HG02852 (cell line): ENCODE data around the gene CUL4B.
"Not testable (repeated sequence)": the region's sequence is repeated elsewhere in the genome, so short reads cannot be mapped to it uniquely, and the experiment has no call there.

Experiments
- ATAC-seq: cut with Tn5 transposase; IDR thresholded peaks from one replicate; pipeline ENCODE4 v1.9.1; 2021; ENCODE audit warnings: mild to moderate bottlenecking, moderate library complexity; ENCODE audit not compliant: unreplicated experiment

Gene CUL4B

DNA sequence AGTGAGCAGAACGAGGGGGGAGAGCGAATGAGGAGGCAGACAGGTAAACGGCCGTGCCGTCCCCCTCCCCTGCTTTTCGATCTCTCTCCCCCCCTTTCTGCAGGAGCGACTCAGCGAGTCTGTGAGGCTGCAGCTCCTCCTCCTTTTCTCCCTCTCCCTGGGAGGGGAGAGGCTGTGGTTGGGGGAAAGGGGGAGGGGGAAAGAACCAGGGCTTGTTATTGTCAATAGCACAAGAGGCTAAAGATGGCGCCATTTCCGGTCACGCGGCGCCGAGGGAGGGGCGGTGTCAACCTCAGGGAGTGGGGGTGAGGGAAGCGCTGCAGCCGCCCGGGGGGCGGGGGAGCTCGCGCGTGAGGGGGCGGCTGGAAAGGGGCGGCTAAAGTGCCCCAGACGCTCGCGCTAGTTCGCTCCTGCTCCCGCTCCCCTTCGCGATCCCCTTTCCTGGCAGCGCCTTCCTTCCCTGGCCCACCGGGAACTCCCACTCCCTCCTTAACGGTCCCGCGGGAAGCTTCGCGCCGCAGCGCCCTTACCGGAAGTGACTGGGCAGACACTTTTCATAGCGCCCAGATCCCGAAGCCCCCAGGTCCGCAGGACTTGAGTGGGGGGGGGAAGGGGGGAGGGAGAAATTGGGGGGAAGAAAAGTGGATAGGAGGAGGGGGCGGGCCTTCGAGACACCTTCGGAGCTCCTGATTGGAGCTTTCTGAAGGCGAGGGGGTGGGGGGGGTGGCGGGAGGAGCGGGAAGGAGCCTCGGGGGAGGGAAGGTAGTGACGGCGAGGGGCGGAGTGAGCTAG lies at the start of gene CUL4B:
CUL4B (minus strand) TSS at position 121 of the 792 bp plus-strand sequence. CDS start 324 bp downstream, outside the sequence.
- ATAC-seq = peak; percentile 85

DNA sequence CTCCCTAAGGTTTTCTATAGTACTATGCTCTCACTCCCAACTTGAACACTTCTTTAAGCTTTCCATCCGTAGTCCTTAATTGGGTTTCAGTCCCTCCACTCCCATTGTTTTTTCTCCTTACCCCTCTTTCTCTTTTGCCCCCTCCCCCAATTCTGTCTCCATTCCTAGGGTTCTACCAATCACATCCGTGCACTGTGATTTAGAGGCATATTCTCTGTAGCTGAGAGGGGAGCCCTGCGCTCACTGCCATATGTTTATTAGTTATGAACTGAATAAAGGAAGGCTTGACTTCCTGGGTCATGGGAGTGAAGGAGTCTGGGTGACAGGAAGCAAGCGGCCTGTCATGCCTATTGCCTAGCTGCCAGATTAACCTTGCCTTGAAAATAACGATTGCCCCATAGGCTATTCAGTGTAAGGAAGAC lies 43.6 kb upstream of the CUL4B start:
- ATAC-seq = peak; percentile 54

DNA sequence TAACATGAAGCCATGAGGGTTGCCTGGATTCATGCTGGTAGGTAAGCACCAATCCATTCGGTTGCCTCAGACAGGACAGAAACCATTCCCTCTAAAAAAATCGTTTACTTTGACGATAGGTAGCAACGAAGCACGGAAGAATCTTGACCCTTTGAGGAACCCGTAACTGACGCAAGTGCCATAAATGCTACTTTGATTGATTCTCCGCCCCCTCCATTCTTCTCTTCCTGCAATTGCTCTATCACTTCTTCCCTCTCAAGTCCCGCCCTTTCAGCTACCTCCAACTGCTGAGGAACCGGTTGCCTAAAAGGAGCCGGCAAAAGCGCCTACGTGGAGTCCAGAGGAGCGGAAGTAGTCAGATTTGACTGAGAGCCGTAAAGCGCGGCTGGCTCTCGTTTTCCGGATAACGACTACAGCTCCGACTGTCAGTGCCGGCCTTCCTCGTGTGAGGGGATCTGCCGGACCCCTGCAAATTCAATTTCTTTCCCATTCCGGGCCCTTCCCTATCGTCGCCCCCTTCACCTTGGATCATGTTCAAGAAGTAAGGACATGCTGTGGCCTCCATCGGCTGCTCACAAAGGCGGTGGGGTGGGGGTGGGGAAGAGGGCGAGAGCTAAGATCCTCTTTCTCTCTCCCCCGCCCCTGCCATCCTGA lies 43.1 kb upstream of the CUL4B start, which contains the start of gene MCTS1:
MCTS1 (plus strand) TSS at position 395 of the 654 bp plus-strand sequence; CDS start at position 531, 136 bp downstream.
- ATAC-seq = peak; percentile 91

DNA sequence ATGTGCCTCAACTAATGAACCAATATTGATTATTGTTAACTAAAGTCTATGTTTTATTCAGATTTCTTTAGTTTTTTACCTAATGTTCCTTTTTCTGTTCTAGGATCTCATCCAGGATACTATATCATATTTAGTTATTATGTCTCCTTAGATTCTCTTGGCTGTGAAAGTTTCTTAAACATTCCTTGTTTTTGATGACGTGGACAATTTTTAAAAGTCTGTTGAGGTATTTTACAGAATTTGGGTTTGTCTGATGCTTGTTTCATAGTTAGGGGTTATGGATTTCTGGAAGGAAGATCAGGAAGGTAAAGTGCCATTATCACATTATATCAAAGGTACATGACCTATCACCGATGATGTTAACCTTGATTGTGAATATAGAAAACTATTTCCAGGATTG lies 24.9 kb upstream of the CUL4B start:
- ATAC-seq = no peak

DNA sequence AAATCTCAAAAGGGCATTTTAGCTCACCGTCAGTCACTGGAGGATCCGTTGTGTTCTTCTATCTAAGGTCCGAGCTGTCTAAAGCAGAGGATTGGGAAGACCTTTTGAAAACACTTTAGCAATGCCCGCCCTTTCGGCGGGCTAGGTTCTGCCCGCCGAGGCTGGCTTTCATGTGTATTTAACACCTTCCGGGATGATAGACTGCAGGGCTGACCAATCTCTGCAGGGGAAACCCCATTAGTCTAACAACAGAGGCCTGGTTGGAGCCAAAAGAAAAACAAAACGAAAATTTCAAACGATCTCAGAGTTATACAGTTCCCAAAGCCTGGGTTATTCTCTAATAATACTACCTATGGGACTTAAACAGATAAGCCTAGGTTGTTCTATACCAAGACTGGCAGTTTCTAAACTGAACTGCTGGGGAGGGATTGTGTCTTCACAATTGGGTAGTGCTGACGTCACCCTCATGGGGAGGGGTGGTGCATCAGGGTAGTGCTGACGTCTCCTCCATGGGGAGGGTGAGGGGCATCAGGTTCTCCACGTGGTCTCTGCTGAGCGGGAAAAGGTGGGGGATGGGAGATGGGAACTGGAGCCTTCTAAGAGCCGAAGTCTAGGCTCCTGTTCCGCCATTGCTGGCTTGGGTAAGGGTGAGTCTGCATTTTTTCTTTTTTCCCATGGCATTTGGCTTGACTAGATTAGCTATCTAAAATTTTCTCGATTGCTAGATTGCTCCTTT lies 14.8 kb upstream of the CUL4B start:
- ATAC-seq = no peak

DNA sequence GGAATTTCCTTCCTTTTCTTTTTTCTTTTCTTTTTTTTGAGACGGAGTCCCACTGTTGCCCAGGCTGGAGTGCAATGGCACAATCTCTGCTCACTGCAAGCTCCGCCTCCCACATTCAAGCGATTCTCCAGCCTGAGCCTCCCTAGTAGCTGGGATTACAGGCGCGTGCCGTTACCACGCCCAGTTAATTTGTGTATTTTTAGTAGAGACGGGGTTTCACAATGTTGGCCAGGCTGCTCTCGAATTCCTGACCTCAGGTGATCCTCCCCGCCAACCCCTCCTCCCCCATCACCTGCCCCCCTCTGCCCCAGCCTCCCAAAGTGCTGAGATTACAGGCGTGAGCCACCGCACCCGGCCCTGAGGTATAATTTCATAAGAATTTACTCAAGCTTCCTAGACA lies 13.0 kb upstream of the CUL4B start:
- ATAC-seq = not testable (repeated sequence)

DNA sequence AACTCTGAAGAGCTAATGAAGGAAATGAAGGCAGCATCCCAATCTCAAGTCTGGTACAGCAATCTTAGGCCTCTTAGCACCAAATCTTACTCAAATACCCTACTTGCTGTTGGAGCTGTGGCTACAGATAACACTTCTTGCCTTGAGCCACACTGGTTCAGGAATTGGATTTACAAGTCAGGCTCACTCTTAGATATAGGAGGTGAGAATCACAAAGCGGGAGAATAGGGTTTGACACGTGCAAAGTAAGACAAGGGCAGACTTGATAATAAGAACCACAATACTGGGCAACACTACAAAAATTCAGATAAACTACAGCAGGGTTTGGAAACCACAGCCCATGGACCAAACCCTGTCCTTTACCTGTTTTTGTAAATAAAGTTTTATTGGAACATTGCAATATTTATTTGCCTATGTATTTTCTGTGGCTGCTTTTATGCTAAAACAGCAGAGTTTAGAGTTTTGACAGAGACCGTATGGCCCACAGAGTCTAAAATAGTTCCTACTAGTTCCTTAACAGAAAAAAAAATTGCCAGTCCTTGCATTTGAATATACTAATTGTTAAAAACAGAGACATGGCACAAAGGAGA lies 9.3 kb upstream of the CUL4B start:
- no peak for ATAC-seq

DNA sequence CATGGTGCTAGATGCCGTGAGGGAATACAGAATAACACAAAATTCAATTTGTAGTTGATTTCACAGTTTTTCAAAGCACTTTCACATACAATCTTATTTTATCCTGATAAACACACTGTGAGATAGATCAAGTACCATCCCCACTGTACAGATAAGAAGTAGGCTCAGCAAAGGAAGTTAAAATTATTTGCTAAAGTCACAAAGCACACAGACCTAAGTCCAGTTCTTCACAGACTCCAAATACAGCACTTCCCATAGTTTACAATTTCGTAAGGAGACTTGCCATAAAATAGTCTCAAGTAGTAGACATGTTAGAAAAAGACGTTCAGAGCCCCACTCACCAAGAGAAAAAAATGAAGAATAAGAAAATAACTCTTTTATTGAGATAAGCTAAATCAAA lies 7.8 kb upstream of the CUL4B start:
- no peak for ATAC-seq

DNA sequence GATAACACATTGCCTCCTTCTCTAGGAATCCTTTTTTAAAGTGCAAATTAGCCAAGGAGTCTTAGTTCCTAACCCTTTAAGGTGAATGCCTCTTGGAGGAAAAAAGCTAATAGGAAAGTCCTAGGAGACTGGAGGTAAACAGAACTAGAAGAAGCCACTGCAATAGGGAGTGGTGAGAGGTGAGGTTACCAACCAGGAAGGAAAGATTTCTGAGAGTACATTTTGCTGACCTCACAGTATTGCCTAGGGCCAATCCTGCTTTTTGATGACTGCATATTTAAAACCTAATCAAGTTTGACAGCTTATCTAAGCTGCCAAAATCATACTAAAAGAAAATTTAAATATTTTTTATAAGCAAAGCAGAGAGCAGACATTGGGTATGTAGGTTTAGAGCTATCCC lies 7.3 kb upstream of the CUL4B start:
- no peak for ATAC-seq

DNA sequence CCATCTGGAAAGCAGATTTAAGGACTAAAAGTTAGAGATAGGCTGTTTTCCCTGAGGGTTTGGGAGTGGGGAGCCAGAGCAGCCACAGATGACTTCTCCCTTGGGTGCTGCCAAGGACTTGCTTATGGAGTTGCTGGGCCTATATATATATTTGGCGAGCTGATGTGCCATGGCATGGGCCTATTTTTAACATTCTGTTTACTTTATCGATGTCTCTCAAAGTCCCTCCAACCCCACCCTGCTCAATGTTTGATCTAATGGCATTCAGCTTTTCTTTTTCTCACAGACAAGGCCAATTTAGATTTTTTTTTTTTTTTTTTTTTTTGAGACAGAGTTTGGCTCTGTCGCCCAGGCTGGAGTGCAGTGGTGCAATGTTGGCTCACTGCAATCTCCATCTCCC lies 6.1 kb upstream of the CUL4B start:
- ATAC-seq = no peak

DNA sequence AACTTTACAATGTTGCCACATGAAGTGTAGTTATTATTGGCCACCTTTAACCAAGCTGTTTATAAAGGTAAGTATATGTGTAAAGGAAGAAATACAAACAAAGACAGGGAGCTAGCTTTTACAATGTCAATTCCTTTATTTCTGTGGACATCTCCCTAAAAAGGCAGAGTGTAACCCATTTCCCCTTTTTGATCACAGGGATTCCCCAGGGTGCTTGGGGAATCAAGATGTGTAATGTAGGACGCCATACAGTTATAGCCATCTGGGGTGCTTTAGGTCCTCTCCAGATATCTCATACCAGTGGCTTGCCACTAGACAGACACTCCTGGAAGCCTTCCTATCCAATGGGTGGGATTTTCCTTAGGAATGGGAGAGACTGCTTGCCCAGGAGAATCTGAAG lies 4.2 kb upstream of the CUL4B start:
- no peak for ATAC-seq

DNA sequence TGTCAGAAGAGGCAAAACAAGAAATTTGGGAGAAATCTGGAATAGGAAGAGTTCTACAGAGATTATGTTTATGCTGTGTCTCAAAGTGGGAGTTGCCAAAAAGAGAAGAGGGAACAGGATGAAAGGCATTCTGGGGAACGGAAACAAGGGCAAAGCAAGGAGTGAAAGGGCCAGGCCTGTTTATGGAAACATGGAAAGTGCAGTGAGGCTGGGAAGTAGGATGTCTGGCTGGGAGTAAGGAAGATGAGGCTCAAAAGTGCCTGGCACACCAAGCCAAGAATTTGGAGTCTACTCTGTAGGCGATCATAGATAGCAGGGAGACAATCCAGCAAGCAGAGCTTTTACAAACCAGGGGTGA lies 1.8 kb upstream of the CUL4B start:
- ATAC-seq = no peak

DNA sequence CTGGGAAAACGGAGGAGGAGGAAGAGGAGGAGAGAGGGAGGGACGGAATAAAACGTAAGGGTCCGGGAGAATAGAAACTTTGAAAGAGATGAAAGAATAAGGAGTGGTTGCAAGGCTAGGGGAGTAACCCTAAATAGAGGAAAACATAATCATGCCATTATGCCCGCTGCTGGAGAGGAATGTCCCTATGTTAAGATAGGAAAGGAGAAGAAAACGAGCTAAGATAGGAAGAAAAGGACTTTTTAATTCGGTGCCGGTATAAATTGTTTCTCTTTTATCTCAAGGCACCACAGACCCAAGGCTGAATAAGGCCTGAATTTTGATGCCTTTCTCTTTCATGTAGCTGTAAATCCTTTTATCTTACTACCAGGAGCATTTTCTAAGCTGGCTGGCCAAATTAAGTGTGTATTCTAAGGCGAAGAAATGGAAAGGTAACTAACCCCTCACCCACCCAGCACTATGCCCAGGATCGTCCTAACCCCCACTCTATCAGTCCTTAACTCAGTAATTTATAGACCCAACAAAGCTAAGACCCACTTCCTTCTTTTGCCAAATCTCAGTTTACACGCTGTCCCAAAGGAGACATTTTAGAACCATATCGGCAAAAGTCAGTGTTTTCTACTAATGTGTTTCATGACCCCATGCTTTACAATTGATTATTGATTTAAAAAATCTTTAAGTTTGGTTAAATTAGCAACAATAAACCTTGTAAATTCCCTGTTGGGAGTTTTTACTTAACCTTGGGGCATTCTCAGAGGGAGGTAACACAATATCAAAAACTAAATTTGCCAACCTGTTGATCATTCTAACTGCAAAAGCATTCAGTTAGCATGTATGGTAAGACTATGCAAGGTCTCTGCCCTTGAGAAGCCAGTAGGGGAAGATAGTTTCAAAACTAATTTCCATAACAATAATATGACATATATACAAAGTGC lies 1.1 kb upstream of the CUL4B start:
- ATAC-seq = no peak

DNA sequence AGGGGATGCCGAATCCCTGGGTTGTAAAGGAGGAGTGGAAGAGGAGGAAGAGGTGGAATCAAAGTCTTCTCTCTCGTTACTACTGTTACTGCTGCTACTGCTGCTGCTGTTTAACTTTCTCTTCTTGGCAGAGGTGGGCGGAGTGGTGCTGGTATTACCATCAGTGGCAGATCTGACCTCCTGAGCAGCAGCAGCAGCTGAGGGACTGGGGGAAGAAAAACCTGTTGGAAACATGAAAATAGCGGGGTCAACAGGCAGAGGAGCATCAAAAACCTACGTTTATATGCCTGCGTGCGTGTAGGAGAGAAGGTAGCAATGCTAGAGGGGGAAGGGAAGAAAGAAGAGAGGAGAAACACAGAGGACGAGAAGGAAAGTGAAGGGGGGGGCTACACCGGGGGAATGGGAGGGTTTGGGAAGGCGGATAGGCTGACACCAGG lies 339 bp downstream of the CUL4B start:
- peak; percentile 32 for ATAC-seq

DNA sequence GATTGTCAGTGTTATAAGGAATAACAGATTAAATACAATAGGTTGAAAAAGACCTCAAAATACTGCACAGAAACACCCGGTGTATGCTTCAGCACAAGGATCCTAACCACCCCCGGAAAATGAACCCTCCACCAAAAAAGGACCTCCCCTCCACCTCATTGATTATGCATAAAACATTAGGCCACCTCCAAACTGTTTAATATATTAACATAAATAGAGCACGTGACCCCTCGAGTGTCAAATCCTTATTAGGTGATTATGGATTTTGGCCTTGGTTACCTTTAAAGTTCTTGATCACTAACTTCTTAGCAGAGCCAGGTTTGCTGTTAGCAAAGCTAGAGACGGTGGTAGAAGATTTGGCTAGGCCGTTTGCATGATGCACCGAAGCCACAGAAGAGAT lies 958 bp downstream of the CUL4B start:
- no peak for ATAC-seq

DNA sequence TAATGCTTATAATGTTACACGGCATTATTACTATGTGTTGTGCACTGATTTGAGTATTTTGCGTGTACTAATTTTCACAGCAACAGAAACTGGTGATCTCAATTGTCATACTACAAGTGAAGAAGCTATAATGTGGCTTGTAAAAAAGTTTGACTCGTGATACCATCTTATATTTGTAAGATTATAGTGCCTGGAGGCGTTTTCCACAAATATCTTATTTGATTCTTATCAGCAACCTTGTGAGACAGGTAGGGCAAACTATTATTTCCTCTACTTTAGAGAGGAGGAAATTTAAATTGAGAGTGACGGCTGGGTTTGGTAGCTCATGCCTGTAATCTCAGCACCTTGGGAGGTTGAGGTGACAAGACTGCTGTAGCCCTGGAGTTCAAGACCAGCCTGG lies 4.5 kb downstream of the CUL4B start:
- ATAC-seq = no peak

DNA sequence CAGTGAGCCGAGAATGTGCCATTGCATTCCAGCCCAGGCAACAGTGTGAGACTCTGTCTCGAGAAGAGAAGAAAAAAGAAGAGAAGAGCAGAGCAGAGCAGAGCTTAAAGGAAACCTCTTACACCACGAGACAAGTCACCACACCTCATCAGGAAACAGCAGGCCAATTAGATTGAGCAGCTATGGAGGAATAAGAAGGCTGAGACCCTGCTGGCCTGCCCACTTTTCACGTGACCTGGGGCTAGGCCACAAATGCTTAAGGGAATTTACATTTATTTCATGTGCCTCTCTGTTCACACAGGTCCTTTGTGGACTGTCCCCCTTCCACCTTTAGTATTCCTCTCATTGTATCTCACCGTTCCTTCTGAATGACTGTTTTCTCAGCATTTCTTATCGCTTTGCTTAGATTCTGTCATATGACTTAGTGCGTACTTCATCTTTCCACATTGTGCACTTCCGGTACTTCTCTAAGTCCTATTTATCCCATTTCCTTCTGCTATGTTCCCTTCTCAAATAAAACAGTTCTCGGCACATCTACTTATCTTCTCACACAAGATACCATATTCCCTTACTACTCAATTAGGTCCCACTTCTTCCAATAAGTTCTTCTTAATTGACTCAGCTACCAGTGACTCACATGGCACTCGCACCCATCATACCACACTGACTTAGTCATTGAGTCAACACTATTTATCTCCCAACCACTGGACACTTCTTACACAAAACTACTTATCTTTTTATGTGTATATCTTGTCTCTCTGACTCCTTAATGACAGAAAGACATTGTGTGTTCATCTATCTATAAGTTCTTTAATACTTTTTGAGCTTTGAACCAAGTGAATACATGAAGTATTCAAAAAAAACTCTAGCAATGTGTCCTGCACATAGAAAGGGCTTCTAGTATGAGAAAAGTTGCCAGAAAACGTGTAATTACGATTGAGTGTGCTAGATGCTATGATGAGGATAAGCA lies 11.0 kb downstream of the CUL4B start:
- ATAC-seq = no peak

DNA sequence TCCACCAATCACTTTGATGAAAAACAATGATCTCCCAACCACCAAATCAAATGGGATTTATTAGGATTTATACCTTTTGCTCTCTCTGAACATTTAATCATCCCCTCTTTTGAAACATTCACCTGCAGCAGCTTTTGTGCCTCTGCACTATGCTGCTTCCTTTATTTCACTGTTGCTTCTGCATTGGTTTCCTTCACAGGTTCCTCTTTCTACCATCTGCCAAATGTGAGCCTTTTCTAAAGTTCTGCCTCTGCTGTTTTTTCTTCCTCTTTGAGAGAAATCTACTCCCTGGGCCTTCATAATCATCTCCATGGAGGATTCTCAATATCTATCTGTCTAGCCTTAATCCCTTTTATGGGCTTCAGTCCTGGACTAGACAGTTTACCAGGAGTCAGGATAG lies 24.7 kb downstream of the CUL4B start:
- no peak for ATAC-seq
